Uterus (tissue), 2 donors: Measurements from ENCODE around the gene RASGEF1C.

Source experiments
- POLR2A ChIP-seq, 2 donors: fragments of 450-650 bp; IDR thresholded peaks; one replicate each; pipeline ENCODE4 v1.6.1; 2016; ENCODE audit warnings: antibody characterized with exemption in 2 of 2, mild to moderate bottlenecking in 1 of 2, moderate library complexity in 1 of 2
- TF ChIP-seq, protein P1 (sequence below), 4 experiments: fragments of 200-600 bp in 2 of 4; fragments of 450-650 bp in 2 of 4; sonication (generic) in 2 of 4; IDR thresholded peaks; one replicate each; pipeline ENCODE4 v1.5.1; 2016 to 2019; ENCODE audit warnings: antibody characterized with exemption in 4 of 4, mild to moderate bottlenecking in 2 of 4, moderate library complexity in 1 of 4

DNA sequence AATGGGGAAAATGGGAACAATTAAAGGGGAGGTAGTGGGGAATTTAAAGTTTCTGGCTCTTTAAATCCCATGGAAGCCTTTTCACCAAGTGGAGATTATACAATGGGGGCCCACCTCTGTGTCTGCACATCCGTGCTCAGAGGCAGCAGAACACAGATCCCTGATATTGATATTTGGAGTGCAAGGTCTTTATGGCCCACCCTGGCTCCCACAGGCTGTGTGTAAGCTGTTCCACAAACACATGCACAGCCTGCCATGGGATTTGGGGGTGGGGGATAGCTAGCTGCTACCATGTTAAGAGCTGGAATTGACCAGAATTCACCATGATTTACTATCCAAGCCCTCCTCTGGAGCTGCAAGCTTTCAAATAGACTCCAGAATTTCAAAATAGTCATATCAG is 55.9 kb downstream of the RASGEF1C start:
- no peak for TF ChIP-seq POLR2A (IDR thresholded peaks at IDR 0.05)
- TF ChIP-seq, protein P1, sequence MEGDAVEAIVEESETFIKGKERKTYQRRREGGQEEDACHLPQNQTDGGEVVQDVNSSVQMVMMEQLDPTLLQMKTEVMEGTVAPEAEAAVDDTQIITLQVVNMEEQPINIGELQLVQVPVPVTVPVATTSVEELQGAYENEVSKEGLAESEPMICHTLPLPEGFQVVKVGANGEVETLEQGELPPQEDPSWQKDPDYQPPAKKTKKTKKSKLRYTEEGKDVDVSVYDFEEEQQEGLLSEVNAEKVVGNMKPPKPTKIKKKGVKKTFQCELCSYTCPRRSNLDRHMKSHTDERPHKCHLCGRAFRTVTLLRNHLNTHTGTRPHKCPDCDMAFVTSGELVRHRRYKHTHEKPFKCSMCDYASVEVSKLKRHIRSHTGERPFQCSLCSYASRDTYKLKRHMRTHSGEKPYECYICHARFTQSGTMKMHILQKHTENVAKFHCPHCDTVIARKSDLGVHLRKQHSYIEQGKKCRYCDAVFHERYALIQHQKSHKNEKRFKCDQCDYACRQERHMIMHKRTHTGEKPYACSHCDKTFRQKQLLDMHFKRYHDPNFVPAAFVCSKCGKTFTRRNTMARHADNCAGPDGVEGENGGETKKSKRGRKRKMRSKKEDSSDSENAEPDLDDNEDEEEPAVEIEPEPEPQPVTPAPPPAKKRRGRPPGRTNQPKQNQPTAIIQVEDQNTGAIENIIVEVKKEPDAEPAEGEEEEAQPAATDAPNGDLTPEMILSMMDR (IDR thresholded peaks at IDR 0.05): no peak
